Heart right ventricle (tissue), 16 donors: Measurements from ENCODE around the gene TCF3. TPM values are rescaled to one million over a fixed set of nuclear protein-coding genes. Genes with fewer than 3 reads are reported as not detected.
A peak's percentile ranks its signal among the peaks of the same experiment; 100 is the strongest.

Experiments
- ATAC-seq, 8 donors: fragments of 200-7000 bp; cut with Tn5 transposase; one replicate each; pipeline ENCODE4 v1.9.1; 2020; ENCODE audit warnings: mild to moderate bottlenecking in 8 of 8, moderate library complexity in 8 of 8, moderate number of reproducible peaks in 1 of 8
- DNase-seq, 2 donors: peaks; one replicate each; pipeline ENCODE4 v3.0.0-alpha.2; 2020
- H3K27ac ChIP-seq, 10 donors: fragments of 200-600 bp; sonication (generic) in 2 of 10; one replicate each; pipeline versions ENCODE4 v1.5.0 to v1.8.0; 2020 to 2022; ENCODE audit warnings: mild to moderate bottlenecking in 3 of 10
- H3K27me3 ChIP-seq, 7 donors: fragments of 200-600 bp; one replicate each; pipeline ENCODE4 v1.8.0; 2021 to 2022; ENCODE audit warnings: mild to moderate bottlenecking in 2 of 7
- H3K36me3 ChIP-seq, 9 donors: fragments of 200-600 bp; sonication (generic) in 1 of 9; one replicate each; pipeline versions ENCODE4 v1.5.0 to v1.8.0; 2020 to 2022; ENCODE audit warnings: mild to moderate bottlenecking in 2 of 9
- H3K4me1 ChIP-seq, 9 donors: fragments of 200-600 bp; sonication (generic) in 1 of 9; one replicate each; pipeline versions ENCODE4 v1.5.0 to v1.8.0; 2020 to 2022; ENCODE audit warnings: mild to moderate bottlenecking in 4 of 9
- H3K4me3 ChIP-seq, 10 donors: fragments of 200-600 bp; sonication (generic) in 2 of 10; one replicate each; pipeline versions ENCODE4 v1.5.0 to v1.8.0; 2020 to 2022; ENCODE audit warnings: mild to moderate bottlenecking in 7 of 10, moderate library complexity in 2 of 10
- H3K9me3 ChIP-seq, 11 donors: fragments of 200-600 bp in 10 of 11; sonication (generic) in 2 of 11; one replicate each; pipeline versions ENCODE4 v1.5.0 to v1.8.0; 2013 to 2022; ENCODE audit warnings: mild to moderate bottlenecking in 2 of 11, control low read depth in 1 of 11, moderate library complexity in 1 of 11
- WGBS, 2 donors: extraction: QIAGEN DNeasy Blood & Tissue Kit; methylation state at CpG; one replicate each; pipeline ENCODE4 v1.1.7; 2013; ENCODE audit warnings: inconsistent platforms in 1 of 2; 5-methylcytosine and 5-hydroxymethylcytosine counted together
- intact Hi-C, 10 donors: fragments of 100-400 bp; cut with DNase I; formaldehyde crosslinking; loops; one replicate each; pipeline versions ENCODE4 v1.11.1 to v1.14.2; 2022
- polyA plus RNA-seq, 2 donors: library from polyadenylated mRNA; stranded (reverse); fragments of 200-250 nt; gene quantifications; one replicate each; pipeline ENCODE4 v1.2.3, GENCODE V29; 2013
- total RNA-seq, 10 donors: library from RNA; stranded (reverse); fragmentation: NEBNext Ultra II Directional in 3 of 10; extraction: Animal tissue kit (Norgen Biotek cat#: 25700) in 3 of 10; gene quantifications; one replicate each; pipeline versions ENCODE4 v1.2.1 to v1.2.4, GENCODE V29; 2021 to 2023
- TF ChIP-seq, protein P1 (sequence below), 9 donors: fragments of 200-600 bp; sonication (generic) in 2 of 9; IDR thresholded peaks; one replicate each; pipeline versions ENCODE4 v1.5.0 to v1.8.0; 2021 to 2022; ENCODE audit warnings: antibody characterized with exemption in 9 of 9, mild to moderate bottlenecking in 5 of 9, moderate library complexity in 1 of 9
- donor health status: Arrhythmogenic right ventricular cardiomyopathy.
- donor health status: ischemic (EF 13 %, LVEDD 7.1; RV severe dilation, severe dysfunction).
- donor health status: healthy with polysubstance abuse.
- donor health status: DM: no; HTN: yes; CAD: no.
- donor health status: DM: no; HTN: no; CAD: no.
- donor health status: ischemic (EF 25% LVEDD 6.9; RV normal size, moderate dysfunction).
- donor health status: ischemic (EF 25% LVEDD 5.7; RV mildly dilated, moderate dysfunction).
- donor health status: healthy.
- donor health status: DM: yes; HTN: yes; CAD: no.
- donor health status: Ischemic cardiomyopathy.
- donor health status: ischemic (EF 35%, LVEDD 5.7; RV mildly dilated, moderate dysfunction).
- donor health status: nonischemic (EF 11% LVEDD 7.7; RV severe dilation, severe dysfunction).
- donor health status: DM: yes; HTN: yes; CAD: no.
- donor health status: PGD.
- donor health status: ischemic (EF 29% LVEDD 5.4; RV normal size, mild dysfunction).
- donor health status: nonischemic (EF 23%, LVEDD 6.1; RV moderate dilation, normal function).

TCF3 gene
- total and polyA plus RNA-seq, 12 donors: 12.4 to 38.1 (median 19.5) TPM

DNA sequence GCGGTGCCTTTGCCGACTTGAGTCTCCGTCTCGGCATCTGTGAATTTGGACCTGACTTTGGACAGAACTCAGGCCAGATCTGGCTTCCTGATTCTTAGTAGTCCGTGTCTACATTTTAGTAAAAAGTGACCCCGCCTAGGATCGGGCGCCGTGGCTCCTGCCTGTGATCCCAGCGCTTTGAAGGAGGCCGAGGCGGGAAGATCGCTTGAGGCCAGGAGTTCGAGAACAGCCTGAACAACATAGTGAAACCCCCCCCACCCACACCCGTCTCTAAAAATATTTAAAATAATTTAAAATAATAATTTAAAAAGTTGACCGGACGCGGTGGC, 849 bp upstream of the TCF3 start:
- Histone ChIP-seq H3K9me3 (no peaks in the 10 kb centered on the region), H3K4me3 (peak overlapping the region; percentile 16 to 94 (median 69)), H3K36me3 (peaks cover 0 to 16% (median 0%) of the 10 kb centered on the region in 9 donors), H3K27ac (peak overlapping the region; percentile 76 to 100 (median 100)), H3K27me3 (peaks cover 0 to 8% (median 0%) of the 10 kb centered on the region in 7 donors), H3K4me1 (peaks cover 0 to 25% (median 16%) of the 10 kb centered on the region in 9 donors)
- intact Hi-C loops: loop anchor here in 6 of 10 donors (2.0 to 10.0 kb wide), 3 partner anchors 46 to 48 kb away; partner anchors contain the start of gene UQCR11 (in 5 of the 6)
- TF ChIP-seq, protein P1, sequence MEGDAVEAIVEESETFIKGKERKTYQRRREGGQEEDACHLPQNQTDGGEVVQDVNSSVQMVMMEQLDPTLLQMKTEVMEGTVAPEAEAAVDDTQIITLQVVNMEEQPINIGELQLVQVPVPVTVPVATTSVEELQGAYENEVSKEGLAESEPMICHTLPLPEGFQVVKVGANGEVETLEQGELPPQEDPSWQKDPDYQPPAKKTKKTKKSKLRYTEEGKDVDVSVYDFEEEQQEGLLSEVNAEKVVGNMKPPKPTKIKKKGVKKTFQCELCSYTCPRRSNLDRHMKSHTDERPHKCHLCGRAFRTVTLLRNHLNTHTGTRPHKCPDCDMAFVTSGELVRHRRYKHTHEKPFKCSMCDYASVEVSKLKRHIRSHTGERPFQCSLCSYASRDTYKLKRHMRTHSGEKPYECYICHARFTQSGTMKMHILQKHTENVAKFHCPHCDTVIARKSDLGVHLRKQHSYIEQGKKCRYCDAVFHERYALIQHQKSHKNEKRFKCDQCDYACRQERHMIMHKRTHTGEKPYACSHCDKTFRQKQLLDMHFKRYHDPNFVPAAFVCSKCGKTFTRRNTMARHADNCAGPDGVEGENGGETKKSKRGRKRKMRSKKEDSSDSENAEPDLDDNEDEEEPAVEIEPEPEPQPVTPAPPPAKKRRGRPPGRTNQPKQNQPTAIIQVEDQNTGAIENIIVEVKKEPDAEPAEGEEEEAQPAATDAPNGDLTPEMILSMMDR (IDR thresholded peaks at IDR 0.05): no peak
- ATAC-seq (peak in 5 of 8 donors; percentile 2 to 15 (median 3)), DNase-seq (no peak)
- 20 to 21% methylated on average over 18 of the region's 18 CpGs for WGBS, 2 donors

DNA sequence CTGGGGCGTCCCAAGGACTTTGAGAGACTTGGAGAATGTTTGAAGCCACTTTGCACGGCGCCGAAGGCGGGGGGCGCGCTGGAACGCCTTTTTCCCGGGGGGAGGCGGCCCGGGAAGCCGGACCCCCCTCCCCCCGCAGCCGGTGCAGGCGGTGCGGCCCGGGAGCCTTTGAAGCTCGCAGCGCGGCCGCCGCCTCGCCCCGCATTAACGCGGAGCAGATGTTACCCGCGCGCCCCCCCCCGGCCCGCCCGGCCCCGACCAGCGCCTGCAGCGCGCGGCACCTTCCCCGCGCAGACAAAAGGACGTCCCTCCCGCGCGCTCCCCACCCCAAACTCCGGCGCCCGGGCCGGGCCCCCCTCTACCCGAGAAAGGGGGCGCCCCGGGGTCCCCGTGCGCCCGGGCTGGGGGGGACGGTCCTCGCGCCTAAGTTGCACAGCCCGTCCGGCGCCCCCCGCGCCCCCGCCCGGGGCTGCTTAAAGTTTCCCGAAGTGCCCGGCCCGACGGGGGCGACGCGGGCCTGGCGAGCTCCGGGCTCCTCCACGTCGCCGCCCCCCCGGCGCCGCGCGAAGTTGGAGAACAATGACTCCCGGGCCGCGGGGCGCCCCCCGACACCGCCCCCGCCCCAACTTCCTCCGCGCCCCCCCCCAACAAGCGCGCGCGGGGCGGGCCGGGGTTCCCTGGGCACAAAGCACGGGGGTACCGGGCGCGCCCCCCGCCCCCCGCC, 685 bp downstream of the TCF3 start:
- TF ChIP-seq, protein P1 (IDR thresholded peaks at IDR 0.05): peak in 1 of 9 donors; percentile 14
- Histone ChIP-seq H3K4me1 (peaks cover 0 to 25% (median 16%) of the 10 kb centered on the region in 9 donors), H3K27ac (peak overlapping the region in 9 of 10 donors; percentile 71 to 84 (median 79)), H3K27me3 (no peaks in the 10 kb centered on the region), H3K9me3 (no peaks in the 10 kb centered on the region), H3K4me3 (peak overlapping the region; percentile 67 to 97 (median 88)), H3K36me3 (peaks cover 0 to 31% (median 0%) of the 10 kb centered on the region in 9 donors)
- ATAC-seq (peak in 1 of 8 donors; percentile 7), DNase-seq (peak in 1 of 2 donors; percentile 50)
- intact Hi-C loops: loop anchor here in 7 of 10 donors (1.0 to 10.0 kb wide), 4 partner anchors 44 to 47 kb away; partner anchors contain the start of gene UQCR11 (in 6 of the 7)
- 1% methylated on average over 41 to 101 of the region's 101 CpGs for WGBS, 2 donors

DNA sequence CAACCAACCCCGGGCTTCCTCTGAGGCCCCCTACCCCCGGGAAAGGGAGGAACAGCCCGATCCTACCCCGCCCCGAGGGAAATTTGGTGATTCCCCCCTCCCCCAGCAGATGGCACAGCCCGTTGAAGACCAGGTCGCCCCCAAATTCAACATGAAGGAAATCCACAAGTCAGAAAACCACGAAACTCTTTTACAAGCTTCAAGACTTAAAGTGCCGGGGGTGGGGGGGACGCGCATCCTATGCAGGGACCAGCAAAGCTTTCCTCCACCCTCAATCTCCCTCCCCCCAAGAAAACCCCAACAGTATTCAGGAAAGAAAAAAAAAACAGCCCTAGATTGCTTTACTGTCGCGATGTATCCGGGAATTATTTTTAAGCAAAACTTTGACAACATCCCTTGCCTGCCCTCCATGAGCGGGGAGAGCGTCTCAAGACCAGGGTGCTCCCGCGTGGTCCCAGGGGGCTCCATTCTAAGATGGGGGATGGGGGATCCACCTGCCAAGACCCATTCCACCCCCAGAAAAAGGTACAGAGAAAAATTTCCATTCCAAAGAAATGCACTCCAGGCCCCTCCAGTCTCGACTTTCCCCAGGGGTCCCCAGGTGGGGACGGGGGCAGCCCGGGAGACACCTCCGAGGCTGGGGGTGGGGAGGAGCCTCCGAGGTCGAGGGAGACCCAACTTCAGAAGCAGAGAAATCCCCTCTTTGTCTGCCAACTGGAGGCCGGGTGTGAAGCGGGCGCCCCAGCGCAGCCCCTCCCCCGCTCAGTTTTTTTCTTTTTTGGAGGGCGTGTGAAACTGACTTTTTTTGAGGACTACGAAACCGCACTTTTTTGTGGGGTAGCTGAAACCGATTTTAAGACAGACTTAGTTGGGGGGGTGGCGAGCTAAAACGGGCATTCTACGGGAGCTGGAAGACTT, 1.5 kb downstream of the TCF3 start:
- DNase-seq (no peak), ATAC-seq (no peak)
- Histone ChIP-seq H3K27me3 (no peaks in the 10 kb centered on the region), H3K27ac (peak overlapping the region in 9 of 10 donors; percentile 71 to 84 (median 79)), H3K9me3 (no peaks in the 10 kb centered on the region), H3K4me1 (peaks cover 0 to 25% (median 16%) of the 10 kb centered on the region in 9 donors), H3K36me3 (peaks cover 0 to 38% (median 0%) of the 10 kb centered on the region in 9 donors), H3K4me3 (peak overlapping the region; percentile 67 to 97 (median 88))
- TF ChIP-seq, protein P1 (IDR thresholded peaks at IDR 0.05): no peak
- 13 to 16% methylated on average over 36 of the region's 36 CpGs for WGBS, 2 donors
- intact Hi-C loops: loop anchor here in 6 of 10 donors (1.0 to 10.0 kb wide), 3 partner anchors 44 to 46 kb away; partner anchors contain the start of gene UQCR11 (in 6 of the 6)
